ENCODE results near the gene RAB31.

The RAB31 gene

GRCh38 chr18:9738266-9738969, 30.3 kb downstream of the RAB31 start:
- no peak for DNase-seq (ENCODE audit: low spot score)

GRCh38 chr18:9739516-9739915, 31.4 kb downstream of the RAB31 start:
- DNase-seq (ENCODE audit: low spot score): no peak

- DNase-seq (ENCODE audit: low spot score): no peak
Measured at GRCh38 chr18:9740071-9740470, 32.0 kb downstream of the RAB31 start.

GRCh38 chr18:9741406-9741792, 33.3 kb downstream of the RAB31 start:
- DNase-seq (ENCODE audit: low spot score): no peak

- DNase-seq (ENCODE audit: low spot score): no peak
Measured at GRCh38 chr18:9741793-9742523, 33.9 kb downstream of the RAB31 start.

GRCh38 chr18:9742524-9743131, 34.5 kb downstream of the RAB31 start:
- peak; percentile 56 for DNase-seq (ENCODE audit: low spot score)

- DNase-seq (ENCODE audit: low spot score): no peak
Measured at GRCh38 chr18:9743200-9744016, 35.3 kb downstream of the RAB31 start.

GRCh38 chr18:9746958-9747357, 38.9 kb downstream of the RAB31 start:
- DNase-seq (ENCODE audit: low spot score): no peak

- no peak for DNase-seq (ENCODE audit: low spot score)
Measured at GRCh38 chr18:9749611-9750010, 41.5 kb downstream of the RAB31 start.

GRCh38 chr18:9750112-9750511, 42.0 kb downstream of the RAB31 start:
- no peak for DNase-seq (ENCODE audit: low spot score)

GRCh38 chr18:9750606-9751304, 42.7 kb downstream of the RAB31 start:
- no peak for DNase-seq (ENCODE audit: low spot score)

- no peak for DNase-seq (ENCODE audit: low spot score)
Measured at GRCh38 chr18:9751371-9752031, 43.4 kb downstream of the RAB31 start.

GRCh38 chr18:9753846-9754245, 45.7 kb downstream of the RAB31 start:
- no peak for DNase-seq (ENCODE audit: low spot score)

GRCh38 chr18:9755110-9755509, 47.0 kb downstream of the RAB31 start:
- DNase-seq (ENCODE audit: low spot score): no peak

- DNase-seq (ENCODE audit: low spot score): no peak
Measured at GRCh38 chr18:9755615-9756014, 47.5 kb downstream of the RAB31 start.

GRCh38 chr18:9756271-9756932, 48.3 kb downstream of the RAB31 start:
- no peak for DNase-seq (ENCODE audit: low spot score)

GRCh38 chr18:9756933-9757470, 48.9 kb downstream of the RAB31 start:
- no peak for DNase-seq (ENCODE audit: low spot score)

GRCh38 chr18:9757827-9758621, 49.9 kb downstream of the RAB31 start:
- no peak for DNase-seq (ENCODE audit: low spot score)

GRCh38 chr18:9758624-9759075, 50.5 kb downstream of the RAB31 start:
- DNase-seq (ENCODE audit: low spot score): no peak
